G401 (cell line): ENCODE data around the gene TIA1. TPM values are rescaled to one million over a fixed set of nuclear protein-coding genes. Genes with fewer than 3 reads are reported as not detected.
"Not testable (repeated sequence)": the region's sequence is repeated elsewhere in the genome, so short reads cannot be mapped to it uniquely, and the experiment has no call there.

Experiments used
- DNase-seq: peaks from one replicate; pipeline ENCODE4 v3.0.0-alpha.2; 2015; ENCODE audit warnings: low spot score
- in situ Hi-C: cut with HindIII; loops from 2 replicates; pipeline ENCODE4 v1.10.0; 2016; ENCODE audit warnings: low sequenced_read_pairs, mixed read lengths
- total RNA-seq: library from RNA; depleted of rRNA; stranded (reverse); fragments of >200 nt; shearing (Covaris generic); gene quantifications from 2 replicates; pipeline ENCODE4 v1.2.3, GENCODE V29; 2014; rRNA removed

Gene TIA1
- total RNA-seq: 98.9 and 99.1 TPM in 2 replicates

GRCh38 chr2:70248181-70248847 is at the start of gene TIA1:
Gene TIA1 (minus strand): TSS chr2:70248628. CDS start chr2:70248430, 198 bp downstream.
- peak; percentile 96 for DNase-seq
- in situ Hi-C loops: no loop called here

GRCh38 chr2:70297828-70298227 is 49.4 kb upstream of the TIA1 start:
- in situ Hi-C loops, DNase-seq: not testable (repeated sequence)

GRCh38 chr2:70283500-70284191 is 35.2 kb upstream of the TIA1 start:
- in situ Hi-C loops: no loop called here

GRCh38 chr2:70282439-70282838 is 34.0 kb upstream of the TIA1 start:
- no peak for DNase-seq
- in situ Hi-C loops: no loop called here

More at GRCh38 chr2:70283500-70284191, 35.2 kb upstream of the TIA1 start:
- DNase-seq: no peak

GRCh38 chr2:70280242-70280798 is 31.9 kb upstream of the TIA1 start:
- in situ Hi-C loops: no loop called here
- DNase-seq: no peak

GRCh38 chr2:70270323-70270722 is 21.9 kb upstream of the TIA1 start:
- in situ Hi-C loops: no loop called here

GRCh38 chr2:70269422-70270302 is 21.2 kb upstream of the TIA1 start:
- in situ Hi-C loops, DNase-seq: not testable (repeated sequence)

More at GRCh38 chr2:70270323-70270722, 21.9 kb upstream of the TIA1 start:
- no peak for DNase-seq

GRCh38 chr2:70266925-70267324 is 18.5 kb upstream of the TIA1 start:
- DNase-seq, in situ Hi-C loops: not testable (repeated sequence)

- in situ Hi-C loops: no loop called here
- DNase-seq: peak; percentile 12
Measured at GRCh38 chr2:70261501-70261900, 13.1 kb upstream of the TIA1 start.

GRCh38 chr2:70258532-70258875 is 10.1 kb upstream of the TIA1 start:
- in situ Hi-C loops: no loop called here
- DNase-seq: peak; percentile 55

GRCh38 chr2:70255637-70256314 is 7.3 kb upstream of the TIA1 start:
- DNase-seq: no peak
- in situ Hi-C loops: no loop called here

- in situ Hi-C loops: no loop called here
- DNase-seq: no peak
Measured at GRCh38 chr2:70250434-70250833, 2.0 kb upstream of the TIA1 start.

- DNase-seq: no peak
- in situ Hi-C loops: no loop called here
Measured at GRCh38 chr2:70247364-70248180, 856 bp downstream of the TIA1 start.

GRCh38 chr2:70243806-70244584 is 4.4 kb downstream of the TIA1 start:
- in situ Hi-C loops: no loop called here
- DNase-seq: no peak

- in situ Hi-C loops: no loop called here
- DNase-seq: peak; percentile 29
Measured at GRCh38 chr2:70242552-70242951, 5.9 kb downstream of the TIA1 start.

- no peak for DNase-seq
- in situ Hi-C loops: no loop called here
Measured at GRCh38 chr2:70241340-70241739, 7.1 kb downstream of the TIA1 start.

- in situ Hi-C loops: no loop called here
- DNase-seq: no peak
Measured at GRCh38 chr2:70240599-70240998, 7.8 kb downstream of the TIA1 start.
